ENCODE results near the gene ZBED2.

DNA sequence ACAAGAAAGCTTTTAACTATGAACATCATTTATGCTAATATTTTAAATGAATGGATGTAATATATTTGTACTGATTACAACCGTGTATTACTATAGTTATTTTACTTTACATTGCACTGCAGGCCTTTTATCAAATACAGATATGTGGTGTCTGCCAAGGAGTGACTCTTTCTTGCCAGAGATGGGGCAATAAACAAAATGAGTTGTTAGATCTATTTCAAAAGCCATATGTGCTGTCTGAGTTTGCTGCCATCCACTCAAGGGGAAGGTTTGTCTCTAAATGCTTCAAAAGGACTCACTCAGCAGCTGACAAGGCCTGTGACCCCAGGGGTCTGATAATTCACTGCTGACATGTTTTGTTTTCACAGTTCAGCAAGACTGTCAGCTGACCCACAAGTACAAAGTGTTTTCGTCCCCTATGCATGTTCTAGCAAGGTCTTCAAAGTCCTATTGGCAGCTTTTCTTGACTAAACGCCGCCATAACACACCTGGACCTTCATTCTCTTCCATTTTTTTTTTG is 41.3 kb upstream of the ZBED2 start:
- TF ChIP-seq, protein P1, sequence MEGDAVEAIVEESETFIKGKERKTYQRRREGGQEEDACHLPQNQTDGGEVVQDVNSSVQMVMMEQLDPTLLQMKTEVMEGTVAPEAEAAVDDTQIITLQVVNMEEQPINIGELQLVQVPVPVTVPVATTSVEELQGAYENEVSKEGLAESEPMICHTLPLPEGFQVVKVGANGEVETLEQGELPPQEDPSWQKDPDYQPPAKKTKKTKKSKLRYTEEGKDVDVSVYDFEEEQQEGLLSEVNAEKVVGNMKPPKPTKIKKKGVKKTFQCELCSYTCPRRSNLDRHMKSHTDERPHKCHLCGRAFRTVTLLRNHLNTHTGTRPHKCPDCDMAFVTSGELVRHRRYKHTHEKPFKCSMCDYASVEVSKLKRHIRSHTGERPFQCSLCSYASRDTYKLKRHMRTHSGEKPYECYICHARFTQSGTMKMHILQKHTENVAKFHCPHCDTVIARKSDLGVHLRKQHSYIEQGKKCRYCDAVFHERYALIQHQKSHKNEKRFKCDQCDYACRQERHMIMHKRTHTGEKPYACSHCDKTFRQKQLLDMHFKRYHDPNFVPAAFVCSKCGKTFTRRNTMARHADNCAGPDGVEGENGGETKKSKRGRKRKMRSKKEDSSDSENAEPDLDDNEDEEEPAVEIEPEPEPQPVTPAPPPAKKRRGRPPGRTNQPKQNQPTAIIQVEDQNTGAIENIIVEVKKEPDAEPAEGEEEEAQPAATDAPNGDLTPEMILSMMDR (IDR thresholded peaks at IDR 0.05) = no peak
- TF ChIP-seq SMAD3 (CRISPR knock-in tag; IDR thresholded peaks at IDR 0.05; ENCODE audit: borderline replicate concordance) = no peak
- no peak for TF ChIP-seq SP1 (CRISPR knock-in tag; conservative IDR thresholded peaks at IDR 0.05)
- TF ChIP-seq GABPB1 (CRISPR knock-in tag; IDR thresholded peaks at IDR 0.05) = no peak
- TF ChIP-seq ZNF232 (CRISPR knock-in tag; IDR thresholded peaks at IDR 0.05) = no peak
- TF ChIP-seq NFYB (CRISPR knock-in tag; conservative IDR thresholded peaks at IDR 0.05; ENCODE audit: low read depth) = no peak
- TF ChIP-seq, protein P2, sequence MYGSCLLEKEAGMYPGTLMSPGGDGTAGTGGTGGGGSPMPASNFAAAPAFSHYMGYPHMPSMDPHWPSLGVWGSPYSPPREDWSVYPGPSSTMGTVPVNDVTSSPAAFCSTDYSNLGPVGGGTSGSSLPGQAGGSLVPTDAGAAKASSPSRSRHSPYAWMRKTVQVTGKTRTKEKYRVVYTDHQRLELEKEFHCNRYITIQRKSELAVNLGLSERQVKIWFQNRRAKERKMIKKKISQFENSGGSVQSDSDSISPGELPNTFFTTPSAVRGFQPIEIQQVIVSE (CRISPR knock-in tag; IDR thresholded peaks at IDR 0.05; ENCODE audit: borderline replicate concordance) = no peak
- TF ChIP-seq NR3C1 (CRISPR knock-in tag; conservative IDR thresholded peaks at IDR 0.05; ENCODE audit: low read depth) = no peak
- no peak for TF ChIP-seq FOXP1 (CRISPR knock-in tag; IDR thresholded peaks at IDR 0.05; ENCODE audit: borderline replicate concordance)
- no peak for TF ChIP-seq NR2C2 (CRISPR knock-in tag; IDR thresholded peaks at IDR 0.05)
- no peak for TF ChIP-seq CREB1 (CRISPR knock-in tag; IDR thresholded peaks at IDR 0.05)
- no peak for TF ChIP-seq ZBTB21 (CRISPR knock-in tag; IDR thresholded peaks at IDR 0.05; ENCODE audit: borderline replicate concordance)

All from WTC11 (cell line).